ENCODE measurements around the gene CD40.

- TF ChIP-seq, protein P1, sequence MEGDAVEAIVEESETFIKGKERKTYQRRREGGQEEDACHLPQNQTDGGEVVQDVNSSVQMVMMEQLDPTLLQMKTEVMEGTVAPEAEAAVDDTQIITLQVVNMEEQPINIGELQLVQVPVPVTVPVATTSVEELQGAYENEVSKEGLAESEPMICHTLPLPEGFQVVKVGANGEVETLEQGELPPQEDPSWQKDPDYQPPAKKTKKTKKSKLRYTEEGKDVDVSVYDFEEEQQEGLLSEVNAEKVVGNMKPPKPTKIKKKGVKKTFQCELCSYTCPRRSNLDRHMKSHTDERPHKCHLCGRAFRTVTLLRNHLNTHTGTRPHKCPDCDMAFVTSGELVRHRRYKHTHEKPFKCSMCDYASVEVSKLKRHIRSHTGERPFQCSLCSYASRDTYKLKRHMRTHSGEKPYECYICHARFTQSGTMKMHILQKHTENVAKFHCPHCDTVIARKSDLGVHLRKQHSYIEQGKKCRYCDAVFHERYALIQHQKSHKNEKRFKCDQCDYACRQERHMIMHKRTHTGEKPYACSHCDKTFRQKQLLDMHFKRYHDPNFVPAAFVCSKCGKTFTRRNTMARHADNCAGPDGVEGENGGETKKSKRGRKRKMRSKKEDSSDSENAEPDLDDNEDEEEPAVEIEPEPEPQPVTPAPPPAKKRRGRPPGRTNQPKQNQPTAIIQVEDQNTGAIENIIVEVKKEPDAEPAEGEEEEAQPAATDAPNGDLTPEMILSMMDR (IDR thresholded peaks at IDR 0.05; ENCODE audit: control extremely low read depth in 1 of 3, insufficient read depth in 1 of 3, low read depth in 1 of 3, low read length in 3 of 3), result no peak
- TF ChIP-seq POLR2A (IDR thresholded peaks at IDR 0.05; ENCODE audit: control extremely low read depth in 1 of 2, low read depth in 2 of 2, low read length in 2 of 2) (no peak), RAD21 (IDR thresholded peaks at IDR 0.05 in 1 of 2, conservative IDR thresholded peaks at IDR 0.05 in 1 of 2; ENCODE audit: low read depth in 2 of 2, low read length in 2 of 2) (no peak), CHD2 (IDR thresholded peaks at IDR 0.05; ENCODE audit: low read length) (no peak)
These were observed 54.9 kb downstream of the CD40 start for GRCh38 chr20:46172961-46173536.

Data from H1 (cell line).